IPS DF 4.7 (cell line): Measurements from ENCODE around the gene LGALS7.
"Not testable (repeated sequence)": the region's sequence is repeated elsewhere in the genome, so short reads cannot be mapped to it uniquely, and the experiment has no call there.

Experiments used
- DNase-seq: peaks from one replicate; pipeline ENCODE4 v3.0.0-alpha.2; 2013; ENCODE audit warnings: low spot score; ENCODE audit errors: extremely low read depth

The LGALS7 gene

GRCh38 chr19:38774181-38774950, 1.0 kb upstream of the LGALS7 start:
- no peak for DNase-seq

DNA sequence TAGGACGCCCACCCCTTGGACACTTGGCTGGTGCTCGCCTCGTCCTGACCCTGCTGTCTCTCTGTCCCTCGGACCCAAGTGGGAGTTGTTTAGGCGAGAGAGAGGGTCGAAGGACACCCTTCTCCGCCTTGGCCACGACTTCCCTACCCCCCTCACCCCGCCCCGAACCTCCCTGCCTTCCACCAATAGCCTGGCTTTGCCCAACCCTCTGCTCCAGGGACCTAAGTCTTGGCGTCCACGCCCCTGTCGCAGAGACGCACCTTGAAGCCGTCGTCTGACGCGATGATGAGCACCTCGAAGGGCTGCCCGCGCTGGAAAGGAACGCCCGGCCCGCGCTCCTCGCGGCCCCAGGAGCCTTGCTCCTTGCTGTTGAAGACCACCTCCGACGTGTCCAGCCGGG, 1.7 kb downstream of the LGALS7 start:
- not testable (repeated sequence) for DNase-seq

- not testable (repeated sequence) for DNase-seq
Observed at GRCh38 chr19:38770949-38771275, 2.4 kb downstream of the LGALS7 start.

GRCh38 chr19:38770228-38770948, 2.9 kb downstream of the LGALS7 start:
- DNase-seq: not testable (repeated sequence)

GRCh38 chr19:38769635-38770211, 3.6 kb downstream of the LGALS7 start:
- DNase-seq: no peak

DNA sequence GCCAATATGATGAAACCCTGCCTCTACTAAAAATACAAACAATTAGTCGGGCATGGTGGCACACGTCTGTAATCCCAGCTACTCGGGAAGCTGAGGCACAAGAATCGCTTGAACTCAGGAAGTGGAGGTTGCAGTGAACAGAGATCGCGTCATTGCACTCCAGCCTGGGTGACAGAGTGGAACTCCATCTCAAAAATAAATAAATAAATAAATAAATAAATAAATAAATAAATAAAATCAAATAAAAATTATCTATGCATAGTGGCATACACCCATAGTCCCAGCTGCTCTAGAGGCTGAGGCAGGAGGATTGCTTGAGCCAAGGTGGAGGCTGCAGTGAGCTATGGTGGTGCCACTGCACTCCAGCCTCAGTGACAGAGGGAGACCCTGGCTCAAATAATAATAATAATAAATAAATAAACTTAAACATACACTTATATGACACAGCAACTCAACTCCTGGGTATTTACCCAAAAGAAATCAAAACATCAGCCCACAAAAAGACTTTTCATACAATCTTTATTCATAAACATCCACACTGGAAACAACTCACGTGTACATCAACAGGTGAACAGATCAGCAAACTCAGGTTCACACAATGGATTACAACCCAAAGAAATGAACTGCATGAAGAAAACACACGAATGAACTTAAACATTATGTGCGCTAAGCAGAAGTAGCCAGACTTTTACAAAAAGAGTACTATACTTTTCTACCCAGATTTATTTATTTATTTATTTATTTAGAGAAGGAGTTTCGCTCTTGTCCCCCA, 6.9 kb downstream of the LGALS7 start:
- no peak for DNase-seq

- DNase-seq: no peak
Observed at GRCh38 chr19:38765214-38765613, 8.1 kb downstream of the LGALS7 start.

DNA sequence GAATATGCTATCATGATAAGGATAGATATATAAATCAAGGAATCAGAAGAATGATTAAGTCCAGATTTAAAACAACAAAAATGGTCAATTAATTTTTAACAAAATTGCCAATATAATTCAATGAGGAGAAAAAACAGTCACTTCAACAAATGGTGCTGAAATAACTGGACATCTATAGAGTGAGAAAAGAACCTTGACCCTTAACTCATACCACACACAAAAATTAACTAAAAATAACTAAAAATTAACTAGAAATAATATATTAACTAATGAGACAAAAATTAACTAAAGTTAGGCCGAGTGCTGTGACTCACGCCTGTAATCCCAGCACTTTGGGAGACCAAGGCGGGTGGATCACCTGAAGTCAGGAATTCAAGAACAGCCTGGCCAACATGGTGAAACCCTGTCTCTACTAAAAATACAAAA, 9.5 kb downstream of the LGALS7 start:
- no peak for DNase-seq

- DNase-seq: not testable (repeated sequence)
Observed at GRCh38 chr19:38761884-38762389, 11.4 kb downstream of the LGALS7 start.

- not testable (repeated sequence) for DNase-seq
Observed at GRCh38 chr19:38760805-38761517, 12.4 kb downstream of the LGALS7 start.

DNA sequence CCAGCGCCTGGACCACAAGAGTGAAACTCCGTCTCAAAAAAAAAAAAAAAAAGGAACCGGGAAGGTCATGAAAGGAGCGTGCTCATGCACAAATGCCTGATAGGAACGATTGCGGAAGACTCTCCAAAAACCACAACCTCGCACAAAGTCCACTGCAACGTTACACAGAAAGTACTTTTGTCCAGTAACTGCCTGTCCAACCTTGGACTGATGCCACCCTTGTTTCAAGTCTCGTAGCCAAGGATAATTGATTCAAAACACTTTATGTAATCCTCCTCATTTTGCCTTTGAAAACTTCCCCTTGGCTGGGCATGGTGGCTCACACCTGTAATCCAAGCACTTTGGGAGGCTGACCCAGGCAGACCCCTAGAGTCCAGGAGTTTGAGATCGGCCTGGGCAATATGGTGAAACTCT, 13.7 kb downstream of the LGALS7 start:
- DNase-seq: no peak

DNA sequence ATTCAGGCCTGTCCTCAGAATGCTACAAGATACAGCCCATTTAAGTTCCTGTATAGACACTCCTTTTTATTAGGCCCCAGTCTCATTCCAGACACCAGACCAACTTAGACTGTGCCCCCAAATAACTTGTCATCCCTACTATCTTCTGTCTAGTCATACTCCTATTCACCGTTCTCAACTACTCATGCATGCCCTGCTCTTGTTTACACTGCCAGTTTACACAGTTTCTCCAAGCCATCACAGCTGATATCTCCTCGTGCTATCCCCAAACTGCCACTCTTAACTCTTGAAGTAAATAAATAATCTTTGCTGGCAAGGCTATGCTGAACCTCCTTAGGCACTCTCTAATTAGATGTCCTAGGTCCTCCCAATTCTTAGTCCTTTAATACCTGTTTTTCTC, 19.1 kb downstream of the LGALS7 start:
- DNase-seq: not testable (repeated sequence)

- not testable (repeated sequence) for DNase-seq
Observed at GRCh38 chr19:38753783-38754182, 19.5 kb downstream of the LGALS7 start.

GRCh38 chr19:38745316-38745715, 28.0 kb downstream of the LGALS7 start:
- no peak for DNase-seq

GRCh38 chr19:38744874-38745273, 28.4 kb downstream of the LGALS7 start:
- DNase-seq: no peak

DNA sequence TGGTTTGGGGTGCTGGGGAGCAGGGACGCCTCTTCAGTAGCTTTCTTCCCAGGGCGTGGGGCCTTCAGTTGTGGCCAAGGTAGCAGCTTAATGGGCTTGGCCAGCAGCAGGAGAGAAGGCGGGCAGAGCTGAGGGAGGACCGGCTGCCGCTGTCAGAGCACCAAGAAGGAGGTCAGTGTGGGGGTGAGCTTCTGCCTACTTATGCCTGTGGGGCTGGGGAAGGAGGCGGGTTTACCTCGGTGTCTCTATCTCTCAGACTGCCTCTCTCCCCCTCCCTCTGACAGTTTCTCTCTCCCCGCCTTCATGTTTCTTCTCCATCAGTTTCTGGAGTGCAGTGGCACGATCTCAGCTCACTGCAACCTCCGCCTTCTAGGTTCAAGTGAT, 29.0 kb downstream of the LGALS7 start, which contains the start of gene CAPN12:
Gene CAPN12 (minus strand): TSS at position 177 of the 384 bp plus-strand sequence. CDS start 309 bp downstream, outside the sequence.
- DNase-seq: no peak

DNA sequence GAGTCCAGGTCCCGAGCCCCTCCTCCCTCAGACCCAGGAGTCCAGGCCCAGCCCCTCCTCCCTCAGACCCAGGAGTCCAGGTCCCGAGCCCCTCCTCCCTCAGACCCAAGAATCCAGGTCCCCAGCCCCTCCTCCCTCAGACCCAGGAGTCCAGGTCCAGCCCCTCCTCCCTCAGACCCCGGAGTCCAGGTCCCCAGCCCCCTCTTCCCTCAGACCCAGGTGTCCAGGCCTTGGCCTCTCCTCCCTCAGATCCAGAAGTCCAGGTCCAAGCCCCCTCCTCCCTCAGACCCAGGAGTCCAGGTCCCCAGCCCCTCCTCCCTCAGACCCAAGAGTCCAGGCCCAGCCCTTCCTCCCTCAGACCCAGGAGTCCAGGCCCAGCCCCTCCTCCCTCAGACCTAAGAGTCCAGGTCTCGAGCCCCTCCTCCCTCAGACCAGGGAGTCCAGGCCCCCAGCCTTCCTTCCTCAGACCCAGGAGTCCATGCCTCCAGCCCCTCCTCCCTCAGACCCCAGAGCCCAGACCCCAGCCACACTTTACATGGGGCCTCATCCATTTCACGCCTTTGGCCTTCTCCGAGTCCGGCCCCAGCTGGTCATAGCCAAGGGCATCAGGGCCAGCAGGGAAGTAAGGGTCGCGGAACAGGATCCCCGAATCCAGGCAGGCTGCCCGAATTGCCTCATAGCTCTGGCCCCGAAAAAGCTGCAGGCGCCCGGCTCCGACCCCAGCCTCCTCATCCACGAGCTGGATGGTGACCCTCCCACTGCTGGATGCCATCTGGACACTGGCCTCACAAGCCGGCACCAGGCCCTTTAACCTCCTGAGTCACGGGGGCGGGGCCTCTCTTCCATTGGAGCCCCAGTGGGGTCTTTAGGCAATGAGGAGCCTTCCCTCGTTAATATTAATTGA, 29.7 kb downstream of the LGALS7 start:
- no peak for DNase-seq

GRCh38 chr19:38742906-38743305, 30.4 kb downstream of the LGALS7 start:
- no peak for DNase-seq

DNA sequence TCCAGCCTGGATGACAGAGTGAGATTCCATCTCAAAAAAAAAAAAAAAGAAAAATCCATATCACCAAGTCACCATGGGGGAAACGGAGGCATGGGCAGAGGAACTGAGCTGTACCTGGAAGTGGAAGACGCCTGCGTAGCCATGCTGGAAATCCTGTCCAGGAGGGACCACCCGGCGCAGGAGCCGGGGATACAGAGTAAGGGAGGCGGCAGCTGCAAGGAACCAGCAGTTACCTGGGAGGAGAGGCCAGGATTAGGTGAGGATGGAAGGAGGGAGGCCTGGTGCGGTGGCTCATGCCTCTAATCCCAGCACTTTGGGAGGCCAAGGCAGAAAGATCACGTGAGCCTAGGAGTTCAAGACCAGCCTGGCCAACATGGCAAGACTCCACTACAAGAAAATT, 31.0 kb downstream of the LGALS7 start:
- DNase-seq: no peak

DNA sequence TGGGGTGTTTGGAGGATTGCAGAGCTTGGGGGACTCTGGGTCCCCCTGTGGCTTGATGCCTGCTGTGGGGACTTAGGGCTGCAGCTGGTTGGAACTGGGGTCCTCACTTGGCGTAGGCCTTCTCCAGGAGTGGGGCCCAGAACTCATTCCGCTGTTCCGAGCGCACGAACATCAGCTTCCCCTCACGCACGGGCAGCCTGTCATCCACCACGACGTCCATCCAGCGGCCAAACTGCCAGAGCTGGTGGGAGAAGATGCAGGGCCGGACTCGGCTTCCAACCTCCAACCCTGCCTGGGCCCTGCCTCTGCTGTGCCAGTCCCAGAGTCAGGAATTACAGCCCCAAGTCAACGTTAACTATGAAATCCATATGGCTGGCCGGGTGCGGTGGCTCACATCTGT, 31.6 kb downstream of the LGALS7 start:
- no peak for DNase-seq
